C4-2B (cell line): ENCODE data around the gene SOST.

Source experiments
- ZFX ChIP-seq: fragments of 450-650 bp; IDR thresholded peaks from 2 replicates; pipeline ENCODE4 v1.6.1; 2017
- TF ChIP-seq, protein P1 (sequence below): fragments of 450-650 bp; conservative IDR thresholded peaks from 2 replicates; pipeline ENCODE4 v1.5.1; 2017; ENCODE audit warnings: mild to moderate bottlenecking

DNA sequence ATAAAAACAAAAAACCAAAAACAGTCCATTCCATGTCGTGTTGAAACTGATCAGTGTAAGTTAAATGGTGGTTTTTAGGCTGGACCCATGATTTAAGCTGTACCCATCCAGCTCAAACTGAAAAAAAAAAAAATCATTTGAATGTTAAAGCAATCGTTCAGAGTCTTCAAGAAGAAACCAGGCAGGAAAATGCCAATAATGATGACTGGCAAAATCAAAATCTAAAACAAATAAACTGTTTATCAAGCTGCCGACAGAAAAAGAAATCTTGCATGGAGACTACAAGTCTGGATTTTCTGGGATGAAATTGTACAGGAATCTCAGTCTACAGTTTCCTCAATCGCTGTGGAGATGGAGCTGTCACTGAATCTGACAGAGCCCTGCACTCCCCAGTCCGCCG, 40.7 kb downstream of the SOST start:
- TF ChIP-seq, protein P1, sequence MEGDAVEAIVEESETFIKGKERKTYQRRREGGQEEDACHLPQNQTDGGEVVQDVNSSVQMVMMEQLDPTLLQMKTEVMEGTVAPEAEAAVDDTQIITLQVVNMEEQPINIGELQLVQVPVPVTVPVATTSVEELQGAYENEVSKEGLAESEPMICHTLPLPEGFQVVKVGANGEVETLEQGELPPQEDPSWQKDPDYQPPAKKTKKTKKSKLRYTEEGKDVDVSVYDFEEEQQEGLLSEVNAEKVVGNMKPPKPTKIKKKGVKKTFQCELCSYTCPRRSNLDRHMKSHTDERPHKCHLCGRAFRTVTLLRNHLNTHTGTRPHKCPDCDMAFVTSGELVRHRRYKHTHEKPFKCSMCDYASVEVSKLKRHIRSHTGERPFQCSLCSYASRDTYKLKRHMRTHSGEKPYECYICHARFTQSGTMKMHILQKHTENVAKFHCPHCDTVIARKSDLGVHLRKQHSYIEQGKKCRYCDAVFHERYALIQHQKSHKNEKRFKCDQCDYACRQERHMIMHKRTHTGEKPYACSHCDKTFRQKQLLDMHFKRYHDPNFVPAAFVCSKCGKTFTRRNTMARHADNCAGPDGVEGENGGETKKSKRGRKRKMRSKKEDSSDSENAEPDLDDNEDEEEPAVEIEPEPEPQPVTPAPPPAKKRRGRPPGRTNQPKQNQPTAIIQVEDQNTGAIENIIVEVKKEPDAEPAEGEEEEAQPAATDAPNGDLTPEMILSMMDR = no peak
- no peak for TF ChIP-seq ZFX
